GM19452 (cell line): ENCODE data around the gene GRSF1.
"Not testable (repeated sequence)": the region's sequence is repeated elsewhere in the genome, so short reads cannot be mapped to it uniquely, and the experiment has no call there.

ENCODE experiments used
- ATAC-seq: cut with Tn5 transposase; IDR thresholded peaks from one replicate; pipeline ENCODE4 v1.9.1; 2021; ENCODE audit not compliant: unreplicated experiment

GRSF1 gene

GRCh38 chr4:70836081-70836480, 3.6 kb downstream of the GRSF1 start:
- ATAC-seq, result no peak

- no peak for ATAC-seq
Observed at GRCh38 chr4:70833675-70834074, 6.0 kb downstream of the GRSF1 start.

GRCh38 chr4:70831293-70831692, 8.4 kb downstream of the GRSF1 start:
- no peak for ATAC-seq

GRCh38 chr4:70830054-70830453, 9.6 kb downstream of the GRSF1 start:
- ATAC-seq, result no peak

GRCh38 chr4:70829492-70829891, 10.2 kb downstream of the GRSF1 start:
- ATAC-seq, result no peak

- ATAC-seq, result no peak
Observed at GRCh38 chr4:70829015-70829414, 10.7 kb downstream of the GRSF1 start.

- no peak for ATAC-seq
Observed at GRCh38 chr4:70818921-70819320, 20.8 kb downstream of the GRSF1 start.

- ATAC-seq, result no peak
Observed at GRCh38 chr4:70818173-70818855, 21.4 kb downstream of the GRSF1 start.

- ATAC-seq, result no peak
Observed at GRCh38 chr4:70816894-70817293, 22.8 kb downstream of the GRSF1 start.

GRCh38 chr4:70815370-70815769, 24.3 kb downstream of the GRSF1 start:
- no peak for ATAC-seq

- no peak for ATAC-seq
Observed at GRCh38 chr4:70808151-70808550, 31.5 kb downstream of the GRSF1 start.

- no peak for ATAC-seq
Observed at GRCh38 chr4:70802928-70803580, 36.6 kb downstream of the GRSF1 start.

GRCh38 chr4:70801265-70801809, 38.4 kb downstream of the GRSF1 start:
- no peak for ATAC-seq

GRCh38 chr4:70793626-70794025, 46.1 kb downstream of the GRSF1 start:
- no peak for ATAC-seq

GRCh38 chr4:70788733-70789132, 51.0 kb downstream of the GRSF1 start:
- no peak for ATAC-seq

GRCh38 chr4:70787496-70787895, 52.2 kb downstream of the GRSF1 start:
- ATAC-seq, result no peak

- no peak for ATAC-seq
Observed at GRCh38 chr4:70783096-70783495, 56.6 kb downstream of the GRSF1 start.

- ATAC-seq, result no peak
Observed at GRCh38 chr4:70778888-70779422, 60.7 kb downstream of the GRSF1 start.

GRCh38 chr4:70772929-70773555, 66.6 kb downstream of the GRSF1 start:
- ATAC-seq, result no peak

- not testable (repeated sequence) for ATAC-seq
Observed at GRCh38 chr4:70769396-70769795, 70.3 kb downstream of the GRSF1 start.

- no peak for ATAC-seq
Observed at GRCh38 chr4:70768301-70768948, 71.3 kb downstream of the GRSF1 start.
